ENCODE results near the gene SDF4. TPM values are rescaled to one million over a fixed set of nuclear protein-coding genes. Genes with fewer than 3 reads are reported as not detected.

SDF4 gene
- total and polyA plus RNA-seq, 2 of the 13 experiments (the other 11 are each of a cell fraction or from before 2014, with no cell fraction given): 80.8 to 107 TPM

DNA sequence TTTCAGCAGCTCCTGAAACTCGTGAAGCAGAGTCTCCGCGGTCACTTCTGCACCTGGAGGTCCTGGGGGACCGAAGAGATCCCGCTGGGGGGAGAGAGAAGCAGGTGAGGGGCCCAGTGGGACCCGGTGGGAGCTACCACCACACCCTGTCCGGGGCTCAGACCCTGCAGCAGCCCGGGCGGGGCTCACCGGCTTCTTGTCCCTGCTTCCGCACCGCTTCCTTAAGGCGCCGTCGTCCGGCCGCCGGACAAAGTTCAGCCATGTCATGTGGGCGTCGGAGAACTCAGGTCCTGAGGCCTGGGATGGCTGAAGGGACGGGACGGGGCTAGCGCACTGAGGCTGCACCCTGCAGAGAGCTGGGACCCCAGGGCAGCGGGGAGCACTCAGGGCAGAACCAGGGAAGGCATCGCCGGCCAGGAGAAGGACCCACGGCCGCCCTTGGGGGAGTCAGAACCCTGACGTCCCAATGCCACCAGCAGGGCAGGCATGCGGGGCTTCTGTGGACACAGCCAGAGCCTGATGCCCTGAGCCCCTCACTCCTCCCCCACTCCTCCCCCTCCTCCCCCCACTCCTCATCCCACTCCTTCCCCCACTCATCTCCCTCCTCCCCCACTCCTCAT is 12.5 kb upstream of the SDF4 start (continued):
- TF ChIP-seq, protein P1, sequence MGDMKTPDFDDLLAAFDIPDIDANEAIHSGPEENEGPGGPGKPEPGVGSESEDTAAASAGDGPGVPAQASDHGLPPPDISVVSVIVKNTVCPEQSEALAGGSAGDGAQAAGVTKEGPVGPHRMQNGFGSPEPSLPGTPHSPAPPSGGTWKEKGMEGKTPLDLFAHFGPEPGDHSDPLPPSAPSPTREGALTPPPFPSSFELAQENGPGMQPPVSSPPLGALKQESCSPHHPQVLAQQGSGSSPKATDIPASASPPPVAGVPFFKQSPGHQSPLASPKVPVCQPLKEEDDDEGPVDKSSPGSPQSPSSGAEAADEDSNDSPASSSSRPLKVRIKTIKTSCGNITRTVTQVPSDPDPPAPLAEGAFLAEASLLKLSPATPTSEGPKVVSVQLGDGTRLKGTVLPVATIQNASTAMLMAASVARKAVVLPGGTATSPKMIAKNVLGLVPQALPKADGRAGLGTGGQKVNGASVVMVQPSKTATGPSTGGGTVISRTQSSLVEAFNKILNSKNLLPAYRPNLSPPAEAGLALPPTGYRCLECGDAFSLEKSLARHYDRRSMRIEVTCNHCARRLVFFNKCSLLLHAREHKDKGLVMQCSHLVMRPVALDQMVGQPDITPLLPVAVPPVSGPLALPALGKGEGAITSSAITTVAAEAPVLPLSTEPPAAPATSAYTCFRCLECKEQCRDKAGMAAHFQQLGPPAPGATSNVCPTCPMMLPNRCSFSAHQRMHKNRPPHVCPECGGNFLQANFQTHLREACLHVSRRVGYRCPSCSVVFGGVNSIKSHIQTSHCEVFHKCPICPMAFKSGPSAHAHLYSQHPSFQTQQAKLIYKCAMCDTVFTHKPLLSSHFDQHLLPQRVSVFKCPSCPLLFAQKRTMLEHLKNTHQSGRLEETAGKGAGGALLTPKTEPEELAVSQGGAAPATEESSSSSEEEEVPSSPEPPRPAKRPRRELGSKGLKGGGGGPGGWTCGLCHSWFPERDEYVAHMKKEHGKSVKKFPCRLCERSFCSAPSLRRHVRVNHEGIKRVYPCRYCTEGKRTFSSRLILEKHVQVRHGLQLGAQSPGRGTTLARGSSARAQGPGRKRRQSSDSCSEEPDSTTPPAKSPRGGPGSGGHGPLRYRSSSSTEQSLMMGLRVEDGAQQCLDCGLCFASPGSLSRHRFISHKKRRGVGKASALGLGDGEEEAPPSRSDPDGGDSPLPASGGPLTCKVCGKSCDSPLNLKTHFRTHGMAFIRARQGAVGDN (CRISPR knock-in tag; IDR thresholded peaks at IDR 0.05): peak; percentile 59
- TF ChIP-seq ZNF263 (CRISPR knock-in tag; IDR thresholded peaks at IDR 0.05): peak; percentile 88
- peak; percentile 16; the same call in 1 of the 2 replicates for TF ChIP-seq KDM2A (CRISPR knock-in tag; IDR thresholded peaks at IDR 0.05; ENCODE audit: borderline replicate concordance, low read depth)
- no peak for TF ChIP-seq PAX8 (CRISPR knock-in tag; IDR thresholded peaks at IDR 0.05; ENCODE audit: borderline replicate concordance)
- TF ChIP-seq NONO (IDR thresholded peaks at IDR 0.05): no peak
- TF ChIP-seq NONO (CRISPR knock-in tag; conservative IDR thresholded peaks at IDR 0.05): 0 out of 2 replicates have a peak, but pooled peaks have one; percentile 3

GRCh38 chr1:1243807-1244191 is 12.0 kb upstream of the SDF4 start:
- Histone ChIP-seq H2AFZ (ENCODE audit: low read length) (no peak overlapping the region), H4K20me1 (ENCODE audit: insufficient read depth, low read length) (no peaks in the 10 kb centered on the region), H3K27ac (ENCODE audit: extremely low read length, insufficient read depth, low read length) (no peak overlapping the region), H3K4me3 (replicated peaks in 1 of 3; ENCODE audit: insufficient read depth in 1 of 3, low read depth in 2 of 3, low read length in 3 of 3) (peak overlapping the region in 2 of 3 experiments; percentile 15 to 52; a peak in 2 of 6 replicates), H3K27me3 (ENCODE audit: control insufficient read depth in 1 of 2, insufficient read depth in 2 of 2, low read length in 2 of 2) (no peaks in the 10 kb centered on the region), H3K4me1 (ENCODE audit: insufficient read depth, low read length) (peaks cover 32% of the 10 kb centered on the region), H3K36me3 (replicated peaks in 1 of 2; ENCODE audit: control insufficient read depth in 1 of 2, insufficient read depth in 2 of 2, low read length in 2 of 2) (no peaks in the 10 kb centered on the region), H3K9ac (ENCODE audit: insufficient read depth, low read depth, low read length) (no peak overlapping the region), H3K4me2 (ENCODE audit: low read depth, low read length) (peak overlapping the region; percentile 67), H3K79me2 (ENCODE audit: insufficient read depth, low read length) (no peaks in the 10 kb centered on the region), H3K9me3 (ENCODE audit: low read length) (no peaks in the 10 kb centered on the region)
- in situ Hi-C loops (cut with HindIII; ENCODE audit: extremely low pct_ligation_motif_present, low pct_unique_long_range_greater_than_20kb) (no loop called here), intact Hi-C loops (cut with micrococcal nuclease; ENCODE audit: unreplicated experiment) (no loop called here)
- POLR2A ChIA-PET: no interaction called here
- BruUV-seq (replicated peaks): no TSS peak
- no peak for FAIRE-seq
- no peak for DNase-seq (ENCODE audit: low spot score)
- CTCF ChIA-PET (ENCODE audit: low intra/inter-chr PET ratio, low total read pairs): no interaction called here
- WGBS (ENCODE audit: low lambda C conversion rate): 17% methylated on average over 7 of the region's 23 CpGs
- peak; percentile 12 for ATAC-seq
- TF ChIP-seq PRDM4 (CRISPR knock-in tag; IDR thresholded peaks at IDR 0.05; ENCODE audit: borderline replicate concordance): no peak
- TF ChIP-seq NONO (IDR thresholded peaks at IDR 0.05): no peak
- 0 out of 2 replicates have a peak, but pooled peaks have one; percentile 5 for TF ChIP-seq NONO (CRISPR knock-in tag; conservative IDR thresholded peaks at IDR 0.05)
- peak; percentile 88 for TF ChIP-seq AGO1 (IDR thresholded peaks at IDR 0.05; ENCODE audit: low read depth, low read length, poor library complexity, severe bottlenecking)
- no peak for TF ChIP-seq ZFP82 (CRISPR knock-in tag; IDR thresholded peaks at IDR 0.05; ENCODE audit: borderline replicate concordance)
- no peak for TF ChIP-seq ZNF547 (CRISPR knock-in tag; IDR thresholded peaks at IDR 0.05)
- no peak for TF ChIP-seq ETV5 (CRISPR knock-in tag; IDR thresholded peaks at IDR 0.05; ENCODE audit: borderline replicate concordance)
- no peak for TF ChIP-seq GABPA (IDR thresholded peaks at IDR 0.05; ENCODE audit: low read depth, low read length)
- TF ChIP-seq GABPA (CRISPR knock-in tag; IDR thresholded peaks at IDR 0.05; ENCODE audit: low read depth): no peak
- TF ChIP-seq ZNF263 (CRISPR knock-in tag; IDR thresholded peaks at IDR 0.05): no peak
- TF ChIP-seq, protein P2, sequence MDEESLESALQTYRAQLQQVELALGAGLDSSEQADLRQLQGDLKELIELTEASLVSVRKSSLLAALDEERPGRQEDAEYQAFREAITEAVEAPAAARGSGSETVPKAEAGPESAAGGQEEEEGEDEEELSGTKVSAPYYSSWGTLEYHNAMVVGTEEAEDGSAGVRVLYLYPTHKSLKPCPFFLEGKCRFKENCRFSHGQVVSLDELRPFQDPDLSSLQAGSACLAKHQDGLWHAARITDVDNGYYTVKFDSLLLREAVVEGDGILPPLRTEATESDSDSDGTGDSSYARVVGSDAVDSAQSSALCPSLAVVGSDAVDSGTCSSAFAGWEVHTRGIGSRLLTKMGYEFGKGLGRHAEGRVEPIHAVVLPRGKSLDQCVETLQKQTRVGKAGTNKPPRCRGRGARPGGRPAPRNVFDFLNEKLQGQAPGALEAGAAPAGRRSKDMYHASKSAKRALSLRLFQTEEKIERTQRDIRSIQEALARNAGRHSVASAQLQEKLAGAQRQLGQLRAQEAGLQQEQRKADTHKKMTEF (CRISPR knock-in tag; IDR thresholded peaks at IDR 0.05): 0 out of 2 replicates have a peak, but pooled peaks have one; percentile 18
- no peak for TF ChIP-seq ZNF180 (CRISPR knock-in tag; IDR thresholded peaks at IDR 0.05; ENCODE audit: borderline replicate concordance, low read depth)
